Activated CD4-positive, alpha-beta T cell treated with anti-CD3 and anti-CD28 coated beads, Interleukin-2, amount 50 U/mL, for 16 hours (primary cell): ENCODE data around the gene GRAPL.
"Not testable (repeated sequence)": the region's sequence is repeated elsewhere in the genome, so short reads cannot be mapped to it uniquely, and the experiment has no call there.

Source experiments
- DNase-seq: peaks from one replicate; pipeline ENCODE4 v3.0.0-alpha.2; 2020

Gene GRAPL

GRCh38 chr17:19189781-19190405 is 62.5 kb downstream of the GRAPL start:
- DNase-seq: not testable (repeated sequence)

GRCh38 chr17:19196382-19197204 is 69.2 kb downstream of the GRAPL start:
- not testable (repeated sequence) for DNase-seq

GRCh38 chr17:19202448-19202847 is 75.1 kb downstream of the GRAPL start:
- not testable (repeated sequence) for DNase-seq

- not testable (repeated sequence) for DNase-seq
Observed at GRCh38 chr17:19203429-19203828, 76.0 kb downstream of the GRAPL start.
